IPS DF 19.7 (cell line): ENCODE results near the gene UBXN7.
"Not testable (repeated sequence)": the region's sequence is repeated elsewhere in the genome, so short reads cannot be mapped to it uniquely, and the experiment has no call there.

Experiments
- DNase-seq: peaks from one replicate; pipeline ENCODE4 v3.0.0-alpha.2; 2013; ENCODE audit warnings: low read depth, low spot score

UBXN7 gene

GRCh38 chr3:196356556-196356955 is 75.7 kb downstream of the UBXN7 start:
- DNase-seq, result no peak

GRCh38 chr3:196355668-196356067 is 76.6 kb downstream of the UBXN7 start:
- DNase-seq, result no peak

DNA sequence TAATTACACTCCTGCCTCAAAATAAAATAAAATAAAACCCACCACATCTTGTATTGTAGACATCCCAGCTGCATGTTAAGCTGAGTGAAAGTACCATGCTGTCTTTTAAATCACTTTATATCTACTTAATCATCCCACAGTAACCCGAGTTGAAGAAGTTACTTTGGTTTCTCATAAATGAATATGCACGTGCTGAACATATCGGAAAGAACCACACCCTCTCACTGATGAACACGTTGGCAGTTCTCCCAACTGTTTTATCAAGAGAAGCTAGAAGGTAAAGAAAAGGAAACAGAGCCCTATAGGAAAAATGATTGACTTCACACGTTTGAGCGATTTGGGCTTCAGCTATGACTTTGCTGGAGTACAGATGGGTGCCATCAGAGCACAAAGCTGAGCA is 78.1 kb downstream of the UBXN7 start:
- no peak for DNase-seq

- no peak for DNase-seq
These were observed 80.7 kb downstream of the UBXN7 start for GRCh38 chr3:196351541-196351940.

DNA sequence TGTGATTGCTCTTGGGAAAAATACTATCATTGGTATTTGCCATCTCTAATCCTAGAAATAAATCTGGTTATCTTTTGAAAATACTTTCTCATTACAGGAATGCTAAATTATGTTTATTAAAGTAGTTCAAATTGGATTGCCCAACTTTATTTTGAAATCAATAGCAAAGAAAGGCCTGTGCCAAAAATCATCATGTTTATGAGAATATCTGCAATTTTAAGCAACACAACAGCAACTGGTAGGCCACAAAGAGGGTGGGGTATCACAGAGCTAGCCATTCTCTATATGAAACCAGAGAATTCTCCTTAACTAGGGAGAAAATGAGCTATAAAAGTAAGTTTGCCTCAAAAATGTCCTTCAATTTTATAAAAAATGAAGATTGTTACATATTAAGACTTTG is 82.2 kb downstream of the UBXN7 start:
- DNase-seq, result no peak

GRCh38 chr3:196348698-196349097 is 83.5 kb downstream of the UBXN7 start:
- no peak for DNase-seq

DNA sequence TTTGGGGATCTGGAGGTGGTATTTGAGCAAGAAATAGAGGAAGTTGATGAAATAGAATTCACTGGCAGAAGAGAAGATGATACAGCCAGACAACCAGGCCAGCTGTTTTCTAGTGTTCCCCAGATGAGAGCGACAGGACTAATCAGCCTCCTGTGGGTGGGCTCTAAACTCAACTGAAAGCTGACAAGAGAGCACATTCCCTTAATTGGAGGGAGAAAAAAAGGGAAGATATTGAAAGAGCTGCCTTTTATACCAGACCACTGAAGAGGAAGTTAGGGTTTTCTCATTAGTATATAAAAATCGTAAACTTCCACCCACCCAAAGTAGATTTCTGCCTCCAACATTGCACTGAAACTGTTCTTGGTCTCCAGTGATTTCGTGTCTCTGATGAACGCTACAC is 87.6 kb downstream of the UBXN7 start:
- DNase-seq, result no peak

- not testable (repeated sequence) for DNase-seq
These were observed 88.3 kb downstream of the UBXN7 start for GRCh38 chr3:196343917-196344316.

DNA sequence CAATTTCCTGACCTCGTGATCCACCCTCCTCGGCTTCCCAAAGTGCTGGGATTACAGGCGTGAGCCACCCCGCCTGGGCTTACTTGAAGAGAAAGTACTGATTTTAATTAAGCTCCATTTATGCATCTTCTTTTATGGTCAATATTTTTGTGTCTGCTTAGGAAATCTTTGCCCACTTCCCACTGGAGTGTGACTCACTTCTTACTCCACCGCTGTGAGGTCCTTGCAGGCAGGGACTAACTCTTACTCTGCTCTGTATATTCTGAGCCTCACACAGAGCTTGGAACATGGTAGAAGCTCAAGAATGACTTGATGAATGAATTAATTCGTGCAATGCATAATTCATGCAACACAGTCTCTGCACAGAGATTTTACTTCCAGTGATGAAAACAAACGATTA is 91.1 kb downstream of the UBXN7 start:
- no peak for DNase-seq

DNA sequence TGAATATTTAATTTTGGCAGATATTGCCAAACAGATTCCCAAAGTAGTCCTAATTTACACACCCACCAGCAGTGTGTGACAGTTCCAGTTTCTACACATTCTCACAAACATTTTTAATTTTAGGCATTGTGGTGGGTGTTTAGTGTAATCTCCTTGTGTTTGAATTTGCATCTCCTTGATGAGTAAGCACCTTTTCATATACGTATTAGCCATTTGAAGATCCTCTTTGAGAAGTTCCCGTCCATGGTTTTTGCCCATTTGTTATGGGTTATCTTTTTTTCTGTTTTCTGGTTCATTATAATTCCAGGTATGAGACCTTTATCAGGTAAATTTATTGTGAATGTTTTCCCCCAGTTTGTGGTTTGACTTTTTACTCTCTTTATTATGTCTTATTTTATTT is 91.8 kb downstream of the UBXN7 start:
- no peak for DNase-seq

DNA sequence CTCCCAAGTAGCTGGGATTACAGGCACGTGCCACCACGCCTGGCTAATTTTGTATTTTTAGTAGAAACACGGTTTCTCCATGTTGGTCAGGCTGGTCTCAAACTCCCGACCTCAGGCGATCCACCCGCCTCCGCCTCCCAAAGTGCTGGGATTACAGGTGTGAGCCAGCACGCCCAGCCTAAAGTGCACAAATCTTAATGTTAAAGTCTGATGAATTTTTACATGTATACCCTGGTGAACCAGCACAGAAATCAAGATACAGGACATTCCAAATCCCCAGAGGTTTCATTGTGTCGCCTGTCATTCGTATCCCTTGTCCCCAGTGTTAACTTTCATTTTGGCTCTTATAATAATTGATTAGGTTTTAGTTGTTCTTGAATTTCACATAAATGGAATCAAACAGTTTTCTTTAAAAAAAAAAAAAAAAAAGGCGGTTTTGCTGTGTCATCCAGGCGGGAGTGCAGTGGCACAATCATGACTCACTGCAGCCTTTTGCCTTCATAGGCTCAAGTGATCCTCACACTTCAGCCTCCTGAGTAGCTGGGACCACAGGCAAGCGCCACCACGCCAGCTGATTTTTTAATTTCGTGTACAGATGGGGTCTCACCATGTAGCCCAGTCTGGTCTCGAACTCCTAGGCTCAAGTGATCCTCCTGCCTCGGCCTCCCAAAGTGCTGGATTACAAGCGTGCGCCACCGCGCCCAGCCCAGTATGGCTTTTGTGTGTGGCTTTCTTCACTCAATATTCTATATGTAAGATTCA is 92.6 kb downstream of the UBXN7 start:
- no peak for DNase-seq

DNA sequence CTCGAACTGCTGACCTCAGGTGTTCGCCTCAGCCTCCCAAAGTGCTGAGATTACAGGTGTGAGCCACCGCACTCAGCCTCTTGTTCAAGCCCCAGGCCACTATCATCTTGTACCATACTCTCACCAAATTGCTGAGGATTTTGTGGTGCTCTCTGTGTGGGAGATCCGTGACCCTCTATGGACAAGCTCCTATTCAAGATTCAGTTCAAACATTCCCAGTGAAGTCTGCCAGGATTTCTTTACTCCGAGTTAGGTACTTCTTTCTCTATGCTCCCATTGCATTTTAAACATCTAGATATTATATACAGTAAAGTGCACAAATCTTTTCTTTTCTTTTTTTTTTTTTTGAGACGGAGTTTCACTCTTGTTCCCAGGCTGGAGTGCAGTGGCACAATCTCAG is 93.2 kb downstream of the UBXN7 start:
- DNase-seq, result no peak

DNA sequence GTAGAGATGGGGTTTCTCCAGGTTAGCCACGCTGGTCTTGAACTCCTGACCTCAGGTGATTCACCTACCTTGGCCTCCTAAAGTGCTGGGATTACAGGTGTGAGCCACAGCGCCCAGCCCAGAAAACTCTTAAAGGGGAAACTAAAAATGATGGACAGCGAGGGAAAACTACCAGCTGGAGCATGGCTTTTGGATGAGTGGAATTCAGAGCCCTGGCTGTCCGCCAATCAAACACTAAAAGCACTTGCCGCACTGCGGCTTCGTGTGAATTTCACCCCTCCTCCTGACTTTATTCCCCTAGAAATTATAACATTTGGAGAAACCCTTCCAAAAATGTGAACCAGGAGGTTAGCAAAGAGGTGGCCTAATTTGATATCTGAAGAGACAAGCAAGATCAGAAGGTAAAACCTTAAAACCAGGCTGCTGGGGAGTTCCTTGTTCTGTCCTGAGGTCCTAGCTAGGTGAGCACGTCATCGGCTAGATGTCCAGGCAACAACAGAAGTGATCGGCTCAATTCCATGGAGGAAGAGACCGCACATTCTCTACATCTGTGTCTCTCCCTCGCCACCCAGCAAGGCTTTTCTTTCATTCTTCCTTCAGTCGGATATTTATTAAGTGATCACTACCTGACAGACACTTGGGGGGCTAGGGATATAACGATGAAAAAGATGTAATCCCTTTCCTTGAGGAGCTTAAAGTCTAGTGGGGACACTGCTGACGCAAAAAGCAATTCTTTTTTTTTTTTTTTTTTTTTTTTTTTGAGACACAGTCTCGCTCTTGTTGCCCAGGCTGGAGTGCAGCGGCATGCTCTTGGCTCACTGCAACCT is 95.7 kb downstream of the UBXN7 start:
- DNase-seq, result no peak

GRCh38 chr3:196335503-196335948 is 96.7 kb downstream of the UBXN7 start:
- no peak for DNase-seq

DNA sequence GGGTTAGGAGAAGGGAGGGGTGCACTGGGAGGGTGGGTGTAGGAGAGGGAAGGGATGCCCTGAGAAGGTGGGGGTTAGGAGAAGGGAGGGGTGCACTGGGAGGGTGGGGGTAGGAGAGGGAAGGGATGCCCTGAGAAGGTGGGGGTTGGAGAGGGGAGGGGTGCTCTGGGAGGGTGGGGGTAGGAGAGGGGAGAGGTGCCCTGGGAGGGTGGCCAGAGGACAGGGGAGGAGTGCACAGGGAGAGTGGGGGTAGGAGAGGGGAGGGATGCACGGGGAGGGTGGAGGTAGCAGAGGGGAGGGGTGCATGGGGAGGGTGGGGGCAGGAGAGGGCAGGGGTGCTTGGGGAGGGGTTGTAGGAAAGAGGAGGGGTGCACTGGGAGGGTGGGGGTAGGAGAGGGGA is 97.2 kb downstream of the UBXN7 start:
- no peak for DNase-seq

DNA sequence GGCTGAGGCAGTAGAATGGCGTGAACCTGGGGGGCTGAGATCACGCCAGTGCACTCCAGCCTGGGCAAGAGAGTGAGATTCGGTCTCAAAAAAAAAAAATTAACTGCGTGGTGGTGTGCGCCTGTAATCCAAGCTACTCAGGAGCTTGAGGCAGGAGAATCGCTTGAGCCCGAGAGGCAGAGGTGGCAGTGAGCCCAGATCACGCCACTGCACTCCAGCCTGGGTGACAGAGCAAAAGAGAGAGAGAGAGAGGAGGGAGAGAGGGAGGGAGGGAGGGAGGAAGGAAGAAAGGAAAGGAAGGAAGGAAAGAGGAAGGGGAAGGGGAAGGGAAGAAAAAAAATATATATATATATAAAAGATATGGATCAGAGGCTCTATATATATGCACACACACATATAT is 100.1 kb downstream of the UBXN7 start:
- no peak for DNase-seq

DNA sequence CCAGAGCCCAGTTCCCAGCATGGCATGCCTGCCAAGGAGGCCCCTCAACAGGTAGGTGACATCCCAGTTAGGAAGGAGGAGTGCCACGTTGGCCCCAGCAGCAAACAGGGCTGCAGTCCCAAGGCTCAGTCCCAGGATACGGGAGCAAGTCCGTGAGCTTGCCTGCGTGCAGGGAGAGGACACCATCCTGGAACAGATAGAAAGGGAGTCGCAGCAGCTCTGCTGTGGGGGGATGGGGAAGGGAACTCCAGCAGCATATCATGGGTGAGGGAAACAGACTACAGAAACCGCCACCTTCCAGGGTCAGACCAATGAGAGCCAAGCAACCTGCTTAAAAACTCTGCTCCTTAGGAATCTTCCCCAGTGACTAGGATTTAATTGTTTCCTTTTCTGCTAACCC is 104.8 kb downstream of the UBXN7 start:
- no peak for DNase-seq

DNA sequence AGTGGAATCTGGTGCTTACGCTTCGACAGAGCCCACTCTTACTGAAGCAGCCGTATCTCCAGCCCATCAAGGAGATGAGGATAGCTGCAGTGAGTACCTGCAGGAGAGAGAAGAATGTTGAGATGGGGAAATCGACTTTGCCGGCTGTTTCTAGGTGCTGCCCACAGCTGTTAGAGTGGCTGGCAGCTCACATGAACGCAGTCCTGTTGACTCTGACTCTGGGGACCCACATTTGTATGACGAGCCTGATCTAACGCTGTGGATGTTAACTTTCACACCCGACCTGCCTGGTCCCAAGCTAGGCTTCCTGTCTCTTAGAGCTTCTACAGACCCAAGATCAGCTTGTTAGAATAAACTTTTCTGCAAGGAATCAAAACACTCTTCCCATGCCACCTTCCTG is 105.3 kb downstream of the UBXN7 start:
- DNase-seq, result no peak

GRCh38 chr3:196323691-196324090 is 108.5 kb downstream of the UBXN7 start:
- no peak for DNase-seq

GRCh38 chr3:196323016-196323415 is 109.2 kb downstream of the UBXN7 start:
- DNase-seq, result no peak

DNA sequence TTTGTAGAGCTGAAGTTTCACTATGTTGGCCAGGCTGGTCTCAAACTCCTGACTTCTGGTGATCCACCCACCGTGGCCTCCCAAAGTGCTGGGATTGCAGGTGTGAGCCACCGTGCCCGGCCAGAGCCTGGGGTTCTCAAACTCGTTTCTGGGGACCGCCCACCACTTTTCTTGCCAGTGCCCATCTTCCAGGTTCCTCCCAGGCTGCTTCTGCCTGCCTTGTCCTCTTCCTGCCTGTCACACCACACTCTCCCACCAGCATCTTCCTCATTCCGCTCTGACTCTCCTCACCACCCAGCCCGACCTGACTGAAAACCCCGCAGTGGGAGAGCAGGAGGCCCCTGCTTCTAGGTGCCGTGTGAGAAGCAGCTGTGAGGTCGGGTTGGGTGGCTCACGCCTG is 111.1 kb downstream of the UBXN7 start:
- no peak for DNase-seq

DNA sequence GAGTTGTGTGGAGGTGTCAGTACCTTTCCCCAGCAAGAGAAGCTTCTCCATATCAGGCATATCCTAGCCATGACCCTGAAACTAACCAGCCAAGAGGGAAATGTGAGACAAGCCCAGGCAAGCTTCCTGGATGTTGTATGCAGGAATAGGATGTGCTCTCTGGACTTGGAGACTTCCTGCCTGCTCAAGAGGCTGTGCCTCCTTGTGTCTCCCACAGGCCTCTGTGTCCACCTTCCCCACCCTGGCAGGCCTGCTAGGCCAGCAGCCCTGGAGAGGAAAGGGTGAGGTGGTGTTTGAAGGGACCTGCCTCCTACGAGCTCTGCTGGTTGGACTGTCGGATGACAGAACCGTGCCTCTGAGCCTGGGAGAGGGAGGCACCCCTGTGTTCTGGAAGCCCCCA is 112.1 kb downstream of the UBXN7 start:
- DNase-seq, result no peak
